Inferior parietal cortex (tissue), 1 donor: ENCODE data around the gene C6orf132.

Experiments
- DNase-seq: peaks from one replicate; pipeline ENCODE4 v3.0.0-alpha.2; 2016; ENCODE audit errors: extremely low spot score

Gene C6orf132

DNA sequence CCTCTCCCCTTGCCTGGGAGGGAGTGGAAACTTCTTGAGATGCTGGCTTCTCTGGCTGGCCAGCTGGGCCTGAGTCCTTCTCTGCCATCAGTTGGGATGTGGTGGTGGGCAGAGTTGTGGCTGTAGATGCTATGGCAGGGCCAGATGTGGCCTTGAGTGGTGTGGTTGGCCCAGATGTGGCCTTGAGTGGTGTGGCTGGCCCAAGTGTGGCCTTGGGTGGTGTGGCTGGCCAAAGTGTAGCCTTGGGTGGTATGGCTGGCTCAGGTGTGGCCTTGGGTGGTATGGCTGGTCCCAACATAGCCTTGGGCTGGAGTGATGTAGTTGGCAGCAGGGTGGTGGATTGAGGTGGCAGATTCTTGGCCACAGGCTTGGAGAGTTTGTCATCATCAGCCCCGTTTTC, 36.7 kb downstream of the C6orf132 start:
- DNase-seq, result no peak

DNA sequence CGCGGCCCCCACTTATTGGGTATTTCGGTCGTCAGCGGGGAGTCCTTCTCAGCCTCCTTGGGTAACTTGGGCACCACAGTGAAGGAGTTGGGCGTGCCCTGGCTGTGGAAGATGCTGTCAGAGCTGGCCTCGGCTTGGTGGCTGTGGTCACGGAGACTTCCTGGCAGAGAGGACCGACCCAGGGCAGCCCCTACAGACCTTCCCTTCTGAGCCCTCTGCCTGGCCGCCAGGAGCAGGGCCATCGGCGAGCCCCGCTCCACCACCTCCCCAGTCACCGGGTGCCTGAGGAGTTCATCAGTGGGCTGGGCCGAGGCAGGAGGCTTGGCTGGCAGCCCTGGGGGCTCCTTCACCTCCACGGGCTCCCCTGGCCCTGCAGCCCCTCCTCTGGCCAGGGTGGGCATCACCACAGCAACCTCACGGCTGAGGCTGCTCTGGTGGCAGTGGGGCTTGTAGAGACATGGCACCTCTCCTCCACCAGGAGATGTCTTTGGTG, 37.2 kb downstream of the C6orf132 start:
- no peak for DNase-seq

DNA sequence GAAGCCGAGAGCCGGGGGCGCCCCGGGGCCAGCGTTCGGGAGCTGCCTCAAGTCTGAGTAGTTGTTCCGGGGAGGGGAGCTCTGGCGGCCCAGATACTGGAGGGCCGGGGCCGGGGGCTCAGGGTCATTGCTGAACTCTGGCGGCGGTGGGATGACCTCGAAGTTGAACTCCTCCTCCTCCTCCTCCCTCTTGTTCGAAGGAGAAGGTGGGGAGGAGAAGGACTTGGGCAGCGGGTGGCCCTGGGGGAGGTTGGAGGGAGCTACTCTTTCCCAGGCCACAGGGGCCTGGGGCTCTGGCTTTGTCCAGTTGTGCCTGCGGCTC, 37.7 kb downstream of the C6orf132 start:
- DNase-seq, result no peak

DNA sequence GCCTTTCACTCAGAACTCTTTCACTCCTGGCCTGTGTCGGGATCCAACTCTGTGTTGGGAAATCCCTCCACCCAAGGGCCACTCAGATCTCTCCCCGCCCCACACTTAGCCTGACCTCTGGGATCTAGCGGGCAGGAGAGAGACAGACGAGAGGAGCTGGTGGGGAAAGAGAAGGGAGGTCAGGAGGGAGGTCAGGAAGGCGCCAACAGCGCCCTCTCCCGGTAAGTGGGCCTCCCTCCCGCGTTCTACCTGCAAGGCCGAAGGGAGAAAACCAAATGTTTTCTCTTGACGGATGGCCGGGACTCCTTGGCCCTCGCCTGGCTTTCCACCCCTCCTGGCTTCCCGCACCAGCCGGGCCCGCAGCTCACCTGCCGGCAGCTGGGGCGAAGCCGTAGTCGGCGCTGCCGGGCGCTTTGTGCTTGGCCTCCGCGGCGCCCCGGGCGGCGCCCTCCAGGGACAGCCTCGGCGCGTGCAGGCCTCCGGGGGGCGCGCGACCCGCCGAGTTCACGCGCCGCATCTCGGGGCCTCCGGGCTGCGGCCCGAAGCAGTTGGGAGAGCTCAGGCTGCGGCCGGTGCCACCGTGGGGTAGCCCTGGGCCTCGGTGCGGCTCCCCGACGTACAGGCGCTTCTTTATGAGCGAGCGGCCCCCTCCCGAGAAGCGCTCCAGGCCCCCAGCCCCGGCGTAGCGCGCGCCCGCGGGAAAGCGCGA, 38.2 kb downstream of the C6orf132 start:
- peak; percentile 19 for DNase-seq

DNA sequence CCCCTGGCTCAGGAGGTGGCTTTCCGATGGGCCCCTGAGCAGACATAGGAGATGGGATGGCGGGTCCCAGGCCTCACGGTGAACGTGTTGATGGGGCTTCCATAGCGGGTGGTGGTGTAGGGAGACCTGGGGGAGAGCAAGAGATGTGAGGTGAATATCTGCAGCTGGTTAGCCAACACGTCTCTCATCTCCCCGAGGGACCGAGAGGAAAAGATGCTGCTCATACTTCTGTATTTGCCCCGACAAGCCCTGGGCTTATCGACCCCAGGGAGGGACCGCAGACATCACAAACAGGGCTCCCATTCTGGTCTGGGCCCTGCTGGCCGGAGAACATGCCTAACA, 38.7 kb downstream of the C6orf132 start:
- DNase-seq, result no peak

DNA sequence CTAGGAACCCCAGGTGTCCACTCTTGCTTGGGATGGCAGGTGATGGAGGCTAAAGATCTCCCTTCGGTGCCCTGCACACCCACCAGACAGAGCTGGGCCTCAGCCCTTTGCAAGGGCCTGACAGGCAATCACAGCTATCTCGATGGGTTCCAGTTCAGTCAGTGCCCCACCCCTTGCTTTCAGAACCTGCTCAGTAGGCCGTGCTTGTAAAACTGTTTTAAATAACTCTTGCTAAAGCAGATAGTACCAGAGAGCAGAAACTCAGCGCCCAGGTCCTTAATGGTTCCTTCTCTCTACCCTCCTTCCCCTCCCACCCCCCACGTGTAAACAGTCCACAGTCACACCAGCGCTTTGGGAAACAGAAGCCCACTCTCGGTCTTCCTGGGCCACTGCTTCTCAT, 39.2 kb downstream of the C6orf132 start:
- no peak for DNase-seq

DNA sequence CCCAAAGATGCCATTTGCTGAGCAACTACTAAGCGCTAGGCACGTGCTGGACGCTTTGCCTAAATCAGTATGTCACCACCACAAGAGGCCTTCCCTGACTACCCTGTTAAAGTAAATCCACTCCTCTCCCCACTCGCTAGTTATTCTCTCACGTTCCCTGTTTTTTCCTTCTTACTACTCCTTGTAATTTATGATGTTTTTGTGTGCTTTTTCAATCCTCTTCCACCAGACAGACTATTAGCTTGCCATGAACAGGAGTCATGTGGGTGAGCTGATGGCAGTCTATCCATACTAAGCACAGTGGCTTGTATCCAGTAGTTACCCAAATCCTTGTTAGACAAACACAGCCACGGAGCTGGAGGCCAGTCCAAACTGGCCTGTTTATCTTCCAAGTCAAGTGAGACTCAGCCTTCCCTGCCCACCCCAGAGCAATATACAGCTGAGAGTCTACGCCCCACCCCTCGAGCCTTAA, 41.2 kb downstream of the C6orf132 start:
- DNase-seq, result no peak

DNA sequence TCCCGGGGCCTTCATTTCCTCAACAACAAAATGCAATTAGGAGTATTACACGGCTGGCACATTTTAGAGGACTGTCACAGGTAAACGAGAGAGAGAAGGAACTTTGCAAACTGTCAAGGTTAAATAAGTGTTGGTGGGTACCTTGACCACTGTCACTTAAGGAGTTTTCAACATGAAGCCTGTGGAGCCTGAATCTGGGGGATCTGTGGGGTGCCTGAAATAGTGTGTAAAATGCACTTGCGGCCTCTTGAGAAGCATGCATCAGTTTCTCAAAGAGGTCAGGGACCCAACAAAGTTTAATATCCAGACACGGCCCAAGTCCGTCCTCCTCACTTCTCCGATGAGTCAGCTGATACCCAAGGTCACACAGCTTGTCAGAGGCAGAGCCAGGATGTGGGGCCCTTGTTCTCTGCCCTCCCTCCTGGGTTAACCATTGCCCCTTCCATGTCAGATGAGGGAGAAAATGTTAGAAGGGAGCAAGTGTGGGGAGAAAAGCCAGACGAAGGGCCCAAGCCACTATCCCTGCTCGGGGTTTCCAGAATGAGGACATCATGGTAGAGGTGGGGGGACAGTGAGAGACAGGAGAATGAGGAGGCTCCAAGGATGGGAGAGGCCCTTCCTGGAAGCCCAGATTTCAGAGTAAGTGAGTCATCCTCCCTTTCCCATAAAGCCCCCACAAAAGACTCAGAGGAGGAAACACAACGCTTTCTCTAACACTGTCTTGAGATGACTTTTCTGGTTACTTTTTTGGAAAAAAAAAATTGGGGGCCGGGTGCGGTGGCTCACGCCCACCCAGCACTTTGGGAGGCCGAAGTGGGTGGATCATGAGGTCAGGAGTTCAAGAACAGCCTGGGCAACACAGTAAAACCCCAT, 42.2 kb downstream of the C6orf132 start:
- DNase-seq, result no peak

DNA sequence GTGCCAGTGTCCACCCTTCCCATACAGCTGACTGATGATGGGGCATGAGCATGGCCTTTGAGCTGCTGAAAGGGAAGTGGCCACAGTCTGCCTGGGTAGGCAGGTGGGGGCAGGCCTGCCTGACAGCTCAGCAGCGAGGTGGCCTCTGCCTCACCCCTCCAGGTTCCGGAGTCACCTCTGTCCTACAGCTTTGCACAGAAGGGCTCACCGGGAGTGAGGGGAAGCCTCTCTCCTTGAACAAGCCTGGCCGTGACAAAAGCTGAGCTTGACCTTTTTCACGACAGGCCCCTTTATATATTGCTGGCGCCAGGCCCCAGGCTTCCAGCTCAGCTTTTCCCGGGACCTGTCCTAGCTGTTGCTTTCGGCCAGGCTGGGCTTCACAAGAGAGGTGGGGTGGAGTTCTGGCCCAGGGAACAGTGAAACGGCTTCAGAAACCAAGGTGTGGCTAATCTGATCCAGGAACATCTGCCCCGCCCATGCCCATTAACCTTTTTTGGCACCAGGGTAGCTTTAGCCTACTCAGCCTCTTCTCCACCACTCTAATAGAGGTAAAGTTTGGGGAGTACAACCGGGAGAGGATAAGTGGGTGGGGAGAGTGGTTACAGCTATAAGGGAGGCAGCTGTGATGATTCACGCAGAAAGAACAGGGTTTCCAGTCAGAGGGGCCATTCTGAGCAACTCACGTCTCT, 42.9 kb downstream of the C6orf132 start:
- no peak for DNase-seq

DNA sequence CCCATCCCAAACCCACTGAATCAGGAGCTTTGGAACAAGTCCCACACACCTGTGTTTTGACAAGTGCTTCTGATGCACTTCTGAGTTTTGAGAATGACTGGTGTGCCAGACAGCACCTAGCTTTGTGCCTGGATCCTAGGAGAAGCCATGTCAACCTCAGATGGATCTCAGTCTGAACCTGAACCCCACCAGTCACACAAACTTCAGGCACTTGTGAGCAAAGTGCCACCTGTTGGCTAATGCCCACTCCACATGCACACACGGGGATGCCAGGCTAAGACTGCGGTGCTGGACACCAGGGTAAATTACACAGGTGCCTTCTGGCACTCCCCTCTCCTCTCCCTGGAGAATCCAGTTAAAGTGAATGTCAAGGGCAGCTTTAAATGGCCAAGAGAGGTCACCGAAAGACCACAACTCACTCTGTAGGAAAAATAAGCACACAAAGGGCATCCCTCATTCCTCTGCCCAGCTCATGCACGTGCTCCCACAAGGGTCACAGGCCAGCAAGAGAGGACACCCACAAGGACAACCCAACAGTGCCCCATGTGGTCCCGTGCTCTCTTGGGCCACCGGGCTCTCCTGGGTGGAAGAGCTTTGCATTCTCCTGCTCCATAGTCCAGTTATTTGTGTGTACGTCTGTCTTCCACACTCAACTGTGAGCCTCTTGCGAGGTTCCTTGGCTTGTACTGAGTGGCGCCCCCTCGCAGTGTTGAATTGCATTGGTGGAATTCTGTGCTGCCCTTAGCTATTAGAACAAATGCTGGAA, 46.5 kb downstream of the C6orf132 start:
- no peak for DNase-seq

DNA sequence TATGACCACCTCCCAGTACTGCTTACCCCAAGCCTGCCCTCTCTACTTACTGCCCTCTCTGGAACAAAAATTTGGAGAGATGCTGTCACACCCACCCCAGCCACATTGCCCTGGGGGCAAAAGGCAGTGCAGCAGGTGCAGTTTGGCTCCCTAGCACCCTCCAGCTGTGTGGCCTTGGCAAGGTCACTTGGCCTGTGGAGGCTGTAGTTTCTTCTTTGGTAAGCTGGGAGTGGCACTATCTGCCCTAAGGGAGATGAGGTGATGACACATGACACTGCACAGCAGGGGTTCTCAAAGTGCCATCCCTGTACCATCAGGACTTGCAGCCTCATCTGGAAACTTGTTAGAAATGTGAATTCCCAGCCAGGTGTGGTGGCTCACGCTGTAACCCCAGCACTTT, 47.3 kb downstream of the C6orf132 start:
- no peak for DNase-seq

DNA sequence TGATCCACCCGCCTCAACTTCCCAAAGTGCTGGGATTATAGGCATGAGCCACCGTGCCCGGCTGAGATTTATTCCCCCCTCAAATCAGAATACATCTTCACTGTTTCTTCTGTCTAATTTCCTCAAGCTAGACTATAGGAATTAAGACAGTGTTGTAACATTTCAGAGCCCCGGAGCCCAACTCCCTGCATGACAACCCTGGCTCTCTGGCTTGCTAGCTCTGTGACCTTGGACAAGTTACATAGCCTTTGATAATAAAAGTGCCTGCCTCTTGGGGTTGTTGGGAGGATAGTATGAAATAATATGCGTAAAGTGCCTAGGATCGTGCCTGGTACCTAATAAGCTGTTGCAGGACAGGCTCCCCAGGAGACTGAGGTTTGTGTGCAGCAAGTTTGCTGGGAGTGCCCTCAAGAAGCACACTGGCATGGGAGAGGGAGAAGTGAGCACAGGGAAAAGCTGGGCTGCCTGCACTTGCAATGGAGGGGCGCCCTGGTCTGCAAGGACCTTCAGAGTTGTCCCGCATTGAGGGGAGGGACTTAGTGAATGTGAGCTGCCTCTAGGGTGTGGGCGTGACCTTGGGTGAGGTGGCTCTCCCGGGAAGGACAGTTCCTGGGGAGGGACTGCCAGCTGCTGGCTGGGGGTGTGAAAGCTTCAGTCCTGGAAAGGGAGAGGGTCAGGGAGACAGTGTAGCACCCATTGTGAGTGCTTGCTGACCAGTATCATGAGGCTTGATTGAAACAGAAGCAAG, 48.7 kb downstream of the C6orf132 start:
- DNase-seq, result no peak

DNA sequence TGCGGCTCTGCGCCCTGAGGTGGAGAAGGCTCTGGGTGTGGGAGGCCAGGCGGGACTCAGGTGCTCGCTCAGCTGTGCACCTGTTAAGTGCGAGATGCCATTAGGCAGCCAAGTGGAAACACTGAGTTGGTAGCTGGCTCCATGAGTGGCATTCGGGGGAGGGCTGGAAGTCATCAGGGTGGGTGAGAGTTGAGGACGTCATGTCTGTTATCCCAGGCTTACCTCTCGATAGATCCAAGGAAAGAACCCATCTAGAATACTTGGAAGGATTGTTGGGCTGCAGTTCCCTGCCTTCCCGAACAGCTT, 50.7 kb downstream of the C6orf132 start:
- no peak for DNase-seq

DNA sequence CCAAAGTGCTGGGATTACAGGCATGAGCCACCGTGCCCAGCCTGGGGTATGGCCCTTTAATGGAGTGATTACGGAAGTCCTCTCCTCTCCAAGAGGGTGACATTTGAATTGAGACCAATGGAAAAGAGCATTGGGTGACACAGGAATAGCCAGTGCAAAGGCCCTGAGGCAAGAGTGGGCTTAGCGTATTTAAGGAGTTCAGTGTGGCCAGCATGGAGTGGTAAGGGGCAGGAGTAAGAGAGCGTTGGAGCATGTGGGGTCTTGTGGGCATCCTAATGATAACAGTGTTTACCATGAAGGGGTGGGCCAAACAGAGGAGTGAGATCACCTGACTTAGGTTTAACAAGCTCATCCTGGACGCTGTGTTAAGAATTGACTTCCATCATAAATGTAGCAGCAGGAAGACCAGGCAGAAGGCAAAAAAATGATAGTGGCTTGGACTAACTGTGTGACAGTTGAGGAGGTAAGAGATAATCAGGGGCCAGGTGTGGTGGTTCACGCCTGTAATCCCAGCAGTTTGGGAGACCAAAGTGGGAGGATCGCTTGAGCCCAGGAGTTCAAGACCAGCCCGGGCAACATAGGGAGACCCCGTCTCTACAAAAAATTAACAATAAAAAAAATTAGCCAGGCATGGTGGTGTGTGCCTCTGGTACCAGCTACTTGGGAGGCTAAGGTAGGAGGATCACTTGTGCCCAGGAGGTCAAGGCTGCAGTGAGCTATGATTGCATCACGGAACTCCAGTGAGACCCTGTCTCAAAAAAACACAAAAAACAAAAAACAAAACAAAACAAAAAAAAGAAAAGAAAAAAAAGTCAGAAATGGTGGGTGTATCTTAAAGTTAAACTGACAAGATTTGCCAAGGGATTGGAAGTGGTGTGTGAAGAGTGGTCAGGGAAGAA, 51.4 kb downstream of the C6orf132 start:
- no peak for DNase-seq

DNA sequence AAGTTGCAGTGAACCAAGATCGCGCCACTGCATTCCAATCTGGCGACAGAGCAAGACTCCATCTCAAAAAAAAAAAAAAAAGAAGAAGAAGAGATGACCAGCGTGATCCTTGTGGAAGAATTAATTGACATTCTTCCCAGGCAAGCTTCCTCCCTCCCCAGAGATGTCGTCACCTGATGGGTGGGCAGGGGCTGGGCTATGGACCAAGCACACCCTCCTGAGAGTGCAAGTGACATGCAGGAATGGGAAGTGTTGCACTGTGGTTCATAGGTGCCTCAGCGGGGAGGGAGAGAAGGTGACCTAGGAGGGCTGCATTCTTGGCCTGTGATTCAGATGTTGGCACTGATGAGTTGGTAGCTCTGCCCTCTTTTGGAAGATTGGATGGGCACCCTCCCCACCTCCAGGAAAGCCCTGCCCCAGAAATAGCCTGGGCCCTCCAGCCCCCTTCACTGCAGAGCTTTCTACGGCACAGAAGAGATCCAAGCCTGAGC, 54.3 kb downstream of the C6orf132 start:
- no peak for DNase-seq

DNA sequence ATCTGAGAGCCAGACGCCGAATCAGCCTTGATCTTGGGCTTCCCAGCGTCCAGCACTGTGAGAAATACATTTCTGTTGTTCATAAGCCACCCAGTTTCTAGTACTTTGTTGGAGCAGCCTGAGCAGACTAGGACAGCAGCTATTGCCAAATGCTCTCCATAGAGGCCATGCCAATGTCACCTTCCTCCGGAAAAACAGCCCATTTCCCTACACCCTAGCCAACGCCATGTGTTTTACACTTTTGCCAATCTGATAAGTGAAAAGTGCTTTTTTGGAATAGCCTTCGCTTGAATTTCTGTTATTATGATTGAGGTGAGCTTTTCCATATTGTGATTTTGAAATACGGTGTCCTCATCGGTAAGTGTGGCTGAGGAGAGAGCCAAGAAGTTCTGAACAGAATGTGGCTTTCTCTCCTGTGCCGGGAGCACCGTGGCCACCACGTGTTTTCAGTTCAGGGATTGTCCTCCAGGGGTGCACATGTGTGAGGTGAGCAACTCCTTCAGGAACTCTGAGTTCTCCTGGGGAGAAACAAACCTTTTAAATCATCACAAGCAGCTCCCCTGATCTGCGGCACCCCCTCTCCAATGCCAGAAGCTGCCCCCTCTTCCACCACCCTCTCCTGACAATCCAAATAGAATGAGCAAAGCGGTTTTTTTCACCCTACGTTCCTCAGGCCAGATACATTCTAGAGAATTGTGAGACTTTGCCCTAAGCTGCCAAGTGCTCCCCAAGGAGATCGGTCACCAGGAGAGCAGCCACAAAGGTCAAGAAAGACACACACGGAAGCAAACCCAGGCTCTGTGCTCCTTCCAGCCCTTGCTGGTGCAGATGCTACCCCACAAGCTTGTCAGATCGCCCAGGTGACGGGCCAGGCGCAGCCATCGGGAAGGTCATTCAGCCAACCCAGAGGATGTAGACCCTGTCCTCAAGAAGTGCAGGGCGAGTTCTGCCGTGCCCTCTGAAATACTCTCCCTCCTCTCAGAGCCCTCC, 56.1 kb downstream of the C6orf132 start:
- no peak for DNase-seq

DNA sequence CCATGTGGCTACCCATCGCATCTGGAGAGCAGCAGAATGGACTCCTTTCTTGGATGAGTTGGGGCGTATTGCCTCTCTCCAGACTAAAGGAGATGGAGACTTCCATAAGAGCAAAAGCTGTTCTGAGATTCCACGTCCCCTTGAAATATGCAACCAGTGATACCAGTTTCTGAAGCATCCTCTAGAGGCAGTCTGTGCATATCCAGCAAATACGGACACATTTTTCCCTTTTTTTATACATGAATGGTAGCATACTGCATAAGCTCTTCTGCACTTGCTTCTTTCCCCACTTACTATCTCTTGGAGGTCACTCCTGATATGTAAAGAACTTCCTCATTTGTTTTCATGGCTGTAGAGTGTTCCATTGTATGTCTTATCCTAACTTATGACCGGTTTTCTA, 57.5 kb downstream of the C6orf132 start:
- DNase-seq, result no peak

DNA sequence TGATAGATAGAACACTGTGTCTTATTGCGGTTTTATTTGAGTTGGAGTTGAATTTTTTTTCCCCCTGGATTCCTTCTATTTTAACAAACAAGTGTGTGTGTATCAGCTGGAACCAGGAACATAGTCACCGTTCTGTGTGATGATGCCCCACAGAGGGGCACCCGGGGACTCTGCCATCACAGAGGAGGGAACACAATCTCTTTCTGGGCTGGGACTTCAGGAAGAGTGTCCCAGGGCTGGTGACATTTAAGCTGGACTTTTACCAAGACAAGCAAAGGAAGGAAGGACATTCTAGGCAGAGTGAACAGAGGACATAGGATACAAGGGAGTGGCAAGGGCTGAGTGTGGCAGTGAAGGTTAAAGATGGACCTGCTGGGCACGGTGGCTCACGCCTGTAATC, 58.9 kb downstream of the C6orf132 start:
- no peak for DNase-seq

DNA sequence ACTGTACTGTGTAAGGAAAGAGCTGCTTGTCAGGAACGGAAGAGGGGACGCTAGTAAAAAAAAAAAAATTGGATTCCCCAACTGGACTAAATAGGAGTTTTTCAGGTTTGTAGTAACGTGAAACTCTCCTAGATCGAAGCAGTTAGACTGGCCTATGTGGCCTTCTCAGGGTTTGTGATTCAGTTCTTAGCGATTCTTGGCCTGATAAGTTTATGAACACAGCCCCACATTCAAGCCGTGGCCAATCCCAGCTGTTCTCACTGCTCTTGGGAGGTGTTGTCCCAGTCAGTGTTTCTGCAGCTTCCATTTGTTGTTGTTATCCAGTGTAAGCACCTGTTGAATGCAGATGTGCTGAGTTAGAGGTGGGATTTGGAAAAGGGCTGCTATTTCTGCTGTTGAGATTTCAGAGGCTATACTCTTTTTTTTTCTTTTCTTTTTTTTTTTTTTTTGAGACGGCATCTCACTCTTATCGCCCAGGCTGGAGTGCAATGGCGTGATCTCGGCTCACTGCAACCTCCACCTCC, 62.4 kb downstream of the C6orf132 start:
- no peak for DNase-seq
